Gastroesophageal sphincter (tissue), 3 donors: ENCODE data around the gene KBTBD12.

Source experiments
- CTCF ChIP-seq, 4 experiments: fragments of 200-600 bp in 2 of 4; fragments of 450-650 bp in 2 of 4; sonication (generic) in 1 of 4; IDR thresholded peaks; one replicate each; pipeline ENCODE4 v1.5.1; 2017 to 2019; ENCODE audit warnings: antibody characterized with exemption in 4 of 4, mild to moderate bottlenecking in 2 of 4, moderate library complexity in 2 of 4
- EP300 ChIP-seq: sonication (generic); formaldehyde crosslinking; IDR thresholded peaks from one replicate; pipeline ENCODE4 v1.6.1; 2017; ENCODE audit warnings: antibody characterized with exemption, mild to moderate bottlenecking

- TF ChIP-seq CTCF (IDR thresholded peaks at IDR 0.05), result no peak
- no peak for TF ChIP-seq EP300
These were observed 6.8 kb upstream of the KBTBD12 start for GRCh38 chr3:127908202-127908601.
